Stimulated activated CD4-positive, alpha-beta T cell treated with anti-CD3 and anti-CD28 coated beads, Interleukin-12 subunit alpha, Interleukin-12 subunit beta, amount 100 ng/mL, for 48 hours (primary cell): Measurements from ENCODE around the gene HIC1.

Experiments used
- DNase-seq, 3 donors: peaks; one replicate each; pipeline ENCODE4 v3.0.0-alpha.2; 2020; ENCODE audit warnings: low read depth in 2 of 3, low spot score in 1 of 3

Gene HIC1

GRCh38 chr17:2094891-2095535, 40.1 kb downstream of the HIC1 start:
- no peak for DNase-seq

GRCh38 chr17:2095536-2095910, 40.6 kb downstream of the HIC1 start:
- DNase-seq: no peak

- peak in 2 of 3 donors; percentile 16 to 46 for DNase-seq
These were observed 46.8 kb downstream of the HIC1 start for GRCh38 chr17:2101448-2102257.

GRCh38 chr17:2102931-2103809, 48.3 kb downstream of the HIC1 start:
- DNase-seq: no peak

- DNase-seq: no peak
These were observed 50.8 kb downstream of the HIC1 start for GRCh38 chr17:2105663-2106062.

GRCh38 chr17:2106308-2106955, 51.5 kb downstream of the HIC1 start:
- no peak for DNase-seq

- no peak for DNase-seq
These were observed 52.1 kb downstream of the HIC1 start for GRCh38 chr17:2107050-2107449.

GRCh38 chr17:2107506-2107905, 52.6 kb downstream of the HIC1 start:
- DNase-seq: no peak

- no peak for DNase-seq
These were observed 53.3 kb downstream of the HIC1 start for GRCh38 chr17:2108170-2108569.

DNA sequence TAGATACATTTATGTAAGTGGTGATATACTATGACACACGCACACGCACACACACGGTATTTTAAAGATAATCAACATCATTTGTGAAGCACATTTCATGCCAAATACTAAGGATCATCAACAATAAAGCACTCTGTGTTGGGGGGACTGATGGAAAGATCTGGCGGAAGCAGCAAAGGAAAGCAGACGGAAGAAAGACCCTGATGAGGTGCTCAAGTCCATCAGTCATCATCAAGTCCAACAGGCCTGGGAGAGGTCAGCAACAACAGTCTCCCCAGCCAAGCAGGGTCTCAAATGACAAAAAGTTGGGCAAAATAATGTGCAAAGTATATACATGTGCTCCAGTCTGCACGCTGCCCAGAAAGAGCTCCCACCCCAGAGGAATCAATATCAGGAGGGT, 55.5 kb downstream of the HIC1 start:
- no peak for DNase-seq

DNA sequence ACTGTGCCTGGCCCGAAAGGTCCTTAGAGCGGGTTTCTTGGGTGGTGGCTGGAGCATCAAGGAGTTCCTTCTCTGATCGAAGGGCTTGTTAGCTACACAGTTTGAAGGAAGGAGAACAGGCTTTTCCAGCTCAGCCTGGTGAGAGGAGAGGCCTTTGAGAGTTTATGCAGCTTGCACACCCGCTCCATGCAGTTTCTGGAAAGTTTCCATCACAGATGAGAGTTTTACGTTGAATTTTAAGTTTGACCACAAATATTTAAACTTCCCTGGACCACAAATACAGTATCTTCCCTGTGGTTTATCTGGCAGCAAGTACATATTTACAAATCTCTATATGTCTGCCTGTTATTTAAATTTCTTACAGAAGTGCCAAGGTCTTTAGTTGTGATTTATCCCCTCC, 56.8 kb downstream of the HIC1 start:
- no peak for DNase-seq
